ENCODE measurements around the gene ADGRF3.

GRCh38 chr2:26290001-26290400 is 56.6 kb downstream of the ADGRF3 start:
- TF ChIP-seq CTCF (IDR thresholded peaks at IDR 0.05): no peak
- TF ChIP-seq POLR2A (IDR thresholded peaks at IDR 0.05): no peak

All from Peyer's patch (tissue), 4 donors.